LNCAP (cell line): ENCODE results near the gene COL5A1.

Experiments
- CTCF ChIP-seq: fragments of 450-650 bp; IDR thresholded peaks from 2 replicates; pipeline ENCODE4 v1.5.1; 2017; ENCODE audit warnings: mild to moderate bottlenecking

COL5A1 gene

GRCh38 chr9:134738869-134739659 lies 97.5 kb downstream of the COL5A1 start:
- TF ChIP-seq CTCF = peak; percentile 88

- TF ChIP-seq CTCF = no peak
These were observed 98.0 kb downstream of the COL5A1 start for GRCh38 chr9:134739660-134739968.

GRCh38 chr9:134740071-134740470 lies 98.5 kb downstream of the COL5A1 start:
- no peak for TF ChIP-seq CTCF

- no peak for TF ChIP-seq CTCF
These were observed 100.2 kb downstream of the COL5A1 start for GRCh38 chr9:134741846-134742245.

GRCh38 chr9:134742822-134743535 lies 101.4 kb downstream of the COL5A1 start:
- TF ChIP-seq CTCF = peak; percentile 46; the same call in 1 of the 2 replicates

GRCh38 chr9:134743853-134744252 lies 102.2 kb downstream of the COL5A1 start:
- no peak for TF ChIP-seq CTCF

GRCh38 chr9:134744385-134745295 lies 103.0 kb downstream of the COL5A1 start:
- TF ChIP-seq CTCF = no peak
